Measurements from ENCODE around the gene SELPLG.
"Not testable (repeated sequence)": the region's sequence is repeated elsewhere in the genome, so short reads cannot be mapped to it uniquely, and the experiment has no call there.

Gene SELPLG

GRCh38 chr12:108577458-108577857 lies 56.2 kb downstream of the SELPLG start:
- Histone ChIP-seq H3K27me3 (ENCODE audit: control insufficient read depth, insufficient read depth, low read length) (0 out of 2 replicates have a peak, but pooled peaks cover 1% of the 10 kb centered on the region), H3K4me3 (ENCODE audit: low read length) (no peak overlapping the region), H3K36me3 (ENCODE audit: control insufficient read depth, insufficient read depth, low read length) (no peaks in the 10 kb centered on the region), H3K9me3 (ENCODE audit: control insufficient read depth, insufficient read depth, low read length) (no peaks in the 10 kb centered on the region), H3K4me1 (ENCODE audit: control insufficient read depth, insufficient read depth, low read length) (no peaks in the 10 kb centered on the region), H3K27ac (ENCODE audit: low read length) (no peak overlapping the region)
- no peak for DNase-seq (ENCODE audit: low read depth, low spot score)

- H3K4me3 ChIP-seq (ENCODE audit: low read length), result no peak overlapping the region
- no peaks in the 10 kb centered on the region for H3K4me1 ChIP-seq (ENCODE audit: control insufficient read depth, insufficient read depth, low read length)
- no peaks in the 10 kb centered on the region for H3K9me3 ChIP-seq (ENCODE audit: control insufficient read depth, insufficient read depth, low read length)
- no peak for DNase-seq (ENCODE audit: low read depth, low spot score)
- H3K36me3 ChIP-seq (ENCODE audit: control insufficient read depth, insufficient read depth, low read length), result no peaks in the 10 kb centered on the region
- no CpG with 5 or more reads among the region's 6 CpGs for WGBS (ENCODE audit: insufficient coverage, insufficient read length)
- no peak overlapping the region for H3K27ac ChIP-seq (ENCODE audit: low read length)
- H3K27me3 ChIP-seq (ENCODE audit: control insufficient read depth, insufficient read depth, low read length), result 0 out of 2 replicates have a peak, but pooled peaks cover 1% of the 10 kb centered on the region
Measured at GRCh38 chr12:108576660-108577234, 56.9 kb downstream of the SELPLG start.

DNA sequence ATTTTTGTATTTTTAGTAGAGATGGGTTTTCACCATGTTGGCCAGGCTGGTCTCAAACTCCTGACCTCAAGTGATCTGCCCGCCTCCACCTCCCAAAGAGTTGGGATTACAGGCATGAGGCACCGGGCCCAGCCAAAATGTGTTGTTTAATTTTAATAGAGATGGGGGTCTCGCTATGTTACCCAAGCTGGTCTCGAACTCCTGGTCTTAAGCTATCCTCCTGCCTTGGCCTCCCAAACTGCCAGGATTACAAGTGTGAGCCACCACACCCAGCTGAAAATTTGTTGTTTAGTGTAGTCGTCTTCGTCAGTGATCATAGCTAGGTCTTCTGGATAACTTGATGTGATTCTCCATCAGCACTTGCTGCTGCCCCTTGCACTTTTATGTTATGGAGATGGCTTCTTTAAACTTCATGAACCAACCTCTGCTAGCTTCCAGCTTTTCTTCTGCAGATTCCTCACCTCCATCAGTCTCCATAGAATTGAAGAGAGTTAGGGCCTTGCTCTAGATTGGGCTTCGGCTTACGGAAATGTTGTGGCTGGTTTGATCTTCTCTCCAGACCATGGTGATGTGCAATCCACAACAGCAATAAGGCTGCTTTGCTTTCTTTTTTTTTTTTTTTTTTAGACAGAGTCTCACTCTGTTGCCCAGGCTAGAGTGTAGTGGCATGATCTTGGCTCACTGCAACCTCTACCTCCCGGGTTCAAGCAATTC lies 58.3 kb downstream of the SELPLG start:
- Histone ChIP-seq H3K27ac (ENCODE audit: low read length) (no peak overlapping the region), H3K36me3 (ENCODE audit: control insufficient read depth, insufficient read depth, low read length) (no peaks in the 10 kb centered on the region)
- no CpG with 5 or more reads among the region's 9 CpGs for WGBS (ENCODE audit: insufficient coverage, insufficient read length)

GRCh38 chr12:108574276-108574675 lies 59.4 kb downstream of the SELPLG start:
- whole genome bisulfite sequencing (ENCODE audit: insufficient coverage, insufficient read length), result no CpG with 5 or more reads among the region's 1 CpG
- DNase-seq (ENCODE audit: low read depth, low spot score); H3K27me3 ChIP-seq (ENCODE audit: control insufficient read depth, insufficient read depth, low read length); H3K27ac ChIP-seq (ENCODE audit: low read length); H3K4me1 ChIP-seq (ENCODE audit: control insufficient read depth, insufficient read depth, low read length); H3K4me3 ChIP-seq (ENCODE audit: low read length); H3K36me3 ChIP-seq (ENCODE audit: control insufficient read depth, insufficient read depth, low read length); H3K9me3 ChIP-seq (ENCODE audit: control insufficient read depth, insufficient read depth, low read length): not testable (repeated sequence)

More for the DNA sequence above, 58.3 kb downstream of the SELPLG start:
- no peaks in the 10 kb centered on the region for H3K4me1 ChIP-seq (ENCODE audit: control insufficient read depth, insufficient read depth, low read length)
- DNase-seq (ENCODE audit: low read depth, low spot score), result no peak
- H3K9me3 ChIP-seq (ENCODE audit: control insufficient read depth, insufficient read depth, low read length), result no peaks in the 10 kb centered on the region
- H3K4me3 ChIP-seq (ENCODE audit: low read length), result no peak overlapping the region
- H3K27me3 ChIP-seq (ENCODE audit: control insufficient read depth, insufficient read depth, low read length), result 0 out of 2 replicates have a peak, but pooled peaks cover 1% of the 10 kb centered on the region

- no CpG with 5 or more reads among the region's 2 CpGs for WGBS (ENCODE audit: insufficient coverage, insufficient read length)
- no peak overlapping the region for H3K27ac ChIP-seq (ENCODE audit: low read length)
- H3K4me1 ChIP-seq (ENCODE audit: control insufficient read depth, insufficient read depth, low read length), result no peaks in the 10 kb centered on the region
- H3K27me3 ChIP-seq (ENCODE audit: control insufficient read depth, insufficient read depth, low read length), result 0 out of 2 replicates have a peak, but pooled peaks cover 1% of the 10 kb centered on the region
- H3K36me3 ChIP-seq (ENCODE audit: control insufficient read depth, insufficient read depth, low read length), result peaks cover 3% of the 10 kb centered on the region; the same call in 1 of the 2 replicates
- no peak for DNase-seq (ENCODE audit: low read depth, low spot score)
- no peak overlapping the region for H3K4me3 ChIP-seq (ENCODE audit: low read length)
- H3K9me3 ChIP-seq (ENCODE audit: control insufficient read depth, insufficient read depth, low read length), result no peaks in the 10 kb centered on the region
Measured at GRCh38 chr12:108573317-108573716, 60.4 kb downstream of the SELPLG start.

- Histone ChIP-seq H3K27ac (ENCODE audit: low read length) (no peak overlapping the region), H3K4me1 (ENCODE audit: control insufficient read depth, insufficient read depth, low read length) (no peaks in the 10 kb centered on the region), H3K27me3 (ENCODE audit: control insufficient read depth, insufficient read depth, low read length) (0 out of 2 replicates have a peak, but pooled peaks cover 1% of the 10 kb centered on the region), H3K9me3 (ENCODE audit: control insufficient read depth, insufficient read depth, low read length) (no peaks in the 10 kb centered on the region), H3K36me3 (ENCODE audit: control insufficient read depth, insufficient read depth, low read length) (peaks cover 3% of the 10 kb centered on the region; the same call in 1 of the 2 replicates), H3K4me3 (ENCODE audit: low read length) (no peak overlapping the region)
- DNase-seq (ENCODE audit: low read depth, low spot score), result no peak
- WGBS (ENCODE audit: insufficient coverage, insufficient read length), result no CpG with 5 or more reads among the region's 8 CpGs
Measured at GRCh38 chr12:108572166-108572790, 61.4 kb downstream of the SELPLG start.
